ENCODE measurements around the gene ACOX1.

Gene ACOX1

GRCh38 chr17:75945211-75945610 lies 33.8 kb downstream of the ACOX1 start:
- no peak overlapping the region for H3K4me3 ChIP-seq (ENCODE audit: low read depth, low read length)
- TF ChIP-seq CTCF (conservative IDR thresholded peaks at IDR 0.05; ENCODE audit: low read depth, low read length) = no peak

GRCh38 chr17:75943491-75943890 lies 35.5 kb downstream of the ACOX1 start:
- TF ChIP-seq CTCF (conservative IDR thresholded peaks at IDR 0.05; ENCODE audit: low read depth, low read length) = no peak
- H3K4me3 ChIP-seq (ENCODE audit: low read depth, low read length) = no peak overlapping the region
- DNase-seq (ENCODE audit: low read depth) = no peak

More at GRCh38 chr17:75945211-75945610, 33.8 kb downstream of the ACOX1 start:
- no peak for DNase-seq (ENCODE audit: low read depth)

GRCh38 chr17:75942473-75942872 lies 36.5 kb downstream of the ACOX1 start:
- no peak for TF ChIP-seq CTCF (conservative IDR thresholded peaks at IDR 0.05; ENCODE audit: low read depth, low read length)
- DNase-seq (ENCODE audit: low read depth) = no peak
- H3K4me3 ChIP-seq (ENCODE audit: low read depth, low read length) = no peak overlapping the region

GRCh38 chr17:75941442-75941819 lies 37.5 kb downstream of the ACOX1 start:
- peak overlapping the region; percentile 89 for H3K4me3 ChIP-seq (ENCODE audit: low read depth, low read length)
- no peak for DNase-seq (ENCODE audit: low read depth)
- no peak for TF ChIP-seq CTCF (conservative IDR thresholded peaks at IDR 0.05; ENCODE audit: low read depth, low read length)

- H3K4me3 ChIP-seq (ENCODE audit: low read depth, low read length) = peak within 1 kb of the TSS; percentile 89
- peak; percentile 94 for DNase-seq (ENCODE audit: low read depth)
- TF ChIP-seq CTCF (conservative IDR thresholded peaks at IDR 0.05; ENCODE audit: low read depth, low read length) = no peak
Observed at GRCh38 chr17:75940727-75941441, 38.1 kb downstream of the ACOX1 start, which contains the start of gene FBF1. Gene FBF1 (minus strand): TSS chr17:75941042. CDS start chr17:75938149, 2,893 bp downstream.

- no peak overlapping the region for H3K4me3 ChIP-seq (ENCODE audit: low read depth, low read length)
- no peak for DNase-seq (ENCODE audit: low read depth)
- TF ChIP-seq CTCF (conservative IDR thresholded peaks at IDR 0.05; ENCODE audit: low read depth, low read length) = no peak
Observed at GRCh38 chr17:75937652-75938051, 41.3 kb downstream of the ACOX1 start.

- TF ChIP-seq CTCF (conservative IDR thresholded peaks at IDR 0.05; ENCODE audit: low read depth, low read length) = no peak
- H3K4me3 ChIP-seq (ENCODE audit: low read depth, low read length) = no peak overlapping the region
- no peak for DNase-seq (ENCODE audit: low read depth)
Observed at GRCh38 chr17:75933808-75934207, 45.2 kb downstream of the ACOX1 start.
